PC-9 (cell line): ENCODE measurements around the gene PPCDC. TPM values are rescaled to one million over a fixed set of nuclear protein-coding genes. Genes with fewer than 3 reads are reported as not detected.

ENCODE experiments used
- BruUV-seq: library from RNA; stranded (reverse); fragments of 400-500 nt; replicated peaks from 2 replicates; lab custom pipeline; 2021; lab: Mats Ljungman, UMichigan
- CTCF ChIA-PET: fragments of 300-600 bp; sonication (Branson Sonifier 250); formaldehyde crosslinking; loops from one replicate; lab custom pipeline; 2022; ENCODE audit warnings: antibody characterized with exemption; lab: Charles Lee
- POLR2A ChIA-PET: fragments of 300-600 bp; sonication (Branson Sonifier 250); formaldehyde crosslinking; loops from one replicate; lab custom pipeline; 2022; ENCODE audit warnings: antibody characterized with exemption; ENCODE audit not compliant: unreplicated experiment; lab: Charles Lee
- DNase-seq, 2 experiments: peaks; one replicate each; pipeline versions ENCODE4 v3.0.0 to v3.0.0-alpha.2; 2015 to 2022; ENCODE audit warnings: mixed read lengths in 1 of 2
- H2AFZ ChIP-seq: fragments of 200-600 bp; sonication (generic); 2 replicates; pipeline ENCODE4 v1.8.1; 2017; ENCODE audit warnings: antibody characterized with exemption
- H3F3A ChIP-seq: fragments of 200-600 bp; sonication (generic); 2 replicates; pipeline ENCODE4 v1.8.1; 2017; ENCODE audit warnings: antibody characterized with exemption, mild to moderate bottlenecking, low read depth; ENCODE audit not compliant: insufficient read depth
- H3K27ac ChIP-seq: fragments of 200-600 bp; sonication (generic); 2 replicates; pipeline ENCODE4 v1.6.1; 2016; ENCODE audit warnings: mixed run types
- H3K27me3 ChIP-seq: fragments of 200-600 bp; sonication (generic); 2 replicates; pipeline ENCODE4 v1.6.1; 2016; ENCODE audit warnings: low read depth, mixed run types; ENCODE audit not compliant: insufficient read depth
- H3K36me3 ChIP-seq: fragments of 200-600 bp; sonication (generic); 2 replicates; pipeline ENCODE4 v1.6.1; 2016; ENCODE audit warnings: low read depth, mixed run types
- H3K4me1 ChIP-seq: fragments of 200-600 bp; sonication (generic); replicated peaks from 2 replicates; pipeline ENCODE4 v1.6.1; 2016; ENCODE audit warnings: mixed run types; ENCODE audit not compliant: insufficient read depth
- H3K4me2 ChIP-seq: fragments of 200-600 bp; sonication (generic); 2 replicates; pipeline ENCODE4 v1.6.1; 2017; ENCODE audit warnings: mixed run types
- H3K4me3 ChIP-seq: fragments of 200-600 bp; sonication (generic); 2 replicates; pipeline ENCODE4 v1.6.1; 2016; ENCODE audit warnings: mixed run types
- H3K79me2 ChIP-seq: fragments of 200-600 bp; sonication (generic); 2 replicates; pipeline ENCODE4 v1.6.1; 2017; ENCODE audit warnings: low read depth, mixed run types
- H3K9me2 ChIP-seq: fragments of 200-600 bp; sonication (generic); 2 replicates; pipeline ENCODE4 v1.8.1; 2017; ENCODE audit warnings: mild to moderate bottlenecking; ENCODE audit not compliant: insufficient read depth
- H3K9me3 ChIP-seq: fragments of 200-600 bp; sonication (generic); 2 replicates; pipeline ENCODE4 v1.8.1; 2016; ENCODE audit warnings: low read depth; ENCODE audit not compliant: insufficient read depth
- H4K20me1 ChIP-seq: fragments of 200-600 bp; sonication (generic); 2 replicates; pipeline ENCODE4 v1.8.1; 2017; ENCODE audit not compliant: insufficient read depth
- CTCF ChIP-seq: fragments of 200-600 bp; sonication (generic); conservative IDR thresholded peaks from 2 replicates; pipeline ENCODE4 v1.6.1; 2017; ENCODE audit warnings: mixed run types, antibody characterized with exemption, mild to moderate bottlenecking, moderate library complexity
- EZH2 ChIP-seq: fragments of 200-600 bp; sonication (generic); IDR thresholded peaks from 2 replicates; pipeline ENCODE4 v1.8.0; 2017; ENCODE audit warnings: antibody characterized with exemption, low read depth
- intact Hi-C: fragments of 100-400 bp; cut with micrococcal nuclease; formaldehyde crosslinking; loops from one replicate; pipeline ENCODE4 v1.10.0; 2022; ENCODE audit not compliant: unreplicated experiment
- total RNA-seq: library from RNA; stranded (reverse); gene quantifications from 2 replicates; pipeline ENCODE4 v1.2.3, GENCODE V29; 2021

The PPCDC gene
- total RNA-seq, 1 experiment from 2014 or later: 24.4 TPM

DNA sequence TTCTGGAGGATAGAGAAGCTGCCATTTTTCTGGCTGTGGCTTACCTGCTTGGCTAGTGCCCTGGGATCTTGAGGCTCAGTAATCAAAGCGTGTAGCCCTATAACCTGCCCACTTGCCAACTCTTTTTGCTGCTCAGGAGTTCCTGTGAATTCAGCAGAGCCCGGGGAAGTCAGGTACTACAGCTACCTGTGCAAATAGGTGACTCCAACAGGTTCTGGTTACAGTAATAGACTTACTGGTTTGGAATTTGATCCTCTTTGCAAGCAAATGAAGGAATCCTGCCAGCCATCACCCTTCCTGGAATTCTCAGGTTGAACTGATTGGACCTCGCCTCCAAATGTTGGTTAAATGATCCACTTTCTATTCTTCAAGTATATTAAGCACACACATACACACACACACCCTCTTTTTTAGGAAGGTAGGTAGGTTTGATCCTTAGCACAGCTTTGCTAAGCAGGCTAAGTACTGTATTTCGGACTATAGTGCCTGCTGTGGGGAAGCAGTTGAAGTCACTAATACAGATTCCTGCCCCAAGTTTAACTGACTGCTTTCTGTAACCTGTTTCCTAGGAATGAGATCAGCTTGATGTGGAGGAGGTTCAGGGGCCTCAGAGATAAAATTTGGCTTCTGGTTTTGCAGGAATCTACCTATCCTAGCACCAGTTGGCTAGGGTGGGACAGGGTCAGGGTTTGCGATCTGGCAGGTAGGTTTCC is 2.3 kb downstream of the PPCDC start:
- ChIA-PET CTCF (interaction anchor here (0.5 kb wide), 1 partner anchor 164 kb away, joined by 4 read pairs; no protein-coding TSS in a partner anchor), POLR2A (interaction anchor here (0.7 kb wide), 1 partner anchor 664 kb away, joined by 7 read pairs; no protein-coding TSS in a partner anchor)
- TF ChIP-seq EZH2 (no peak), CTCF (no peak)
- no peak overlapping the region for H3K4me2 ChIP-seq
- intact Hi-C loops: no loop called here
- BruUV-seq: no TSS peak
- H2AFZ ChIP-seq: no peak overlapping the region
- H4K20me1 ChIP-seq: no peaks in the 10 kb centered on the region
- H3K4me3 ChIP-seq: no peak overlapping the region
- H3K9me3 ChIP-seq: no peaks in the 10 kb centered on the region
- no peak overlapping the region for H3K27ac ChIP-seq
- H3K79me2 ChIP-seq: peaks cover 22% of the 10 kb centered on the region
- no peaks in the 10 kb centered on the region for H3K9me2 ChIP-seq
- no peak for DNase-seq
- no peaks in the 10 kb centered on the region for H3K27me3 ChIP-seq
- 0 out of 2 replicates have a peak, but pooled peaks cover 3% of the 10 kb centered on the region for H3K36me3 ChIP-seq
- H3F3A ChIP-seq: peaks cover 17% of the 10 kb centered on the region; the same call in 1 of the 2 replicates
- H3K4me1 ChIP-seq: peaks cover 14% of the 10 kb centered on the region

- no peak overlapping the region for H2AFZ ChIP-seq
- CTCF ChIA-PET: no interaction called here
- H3K4me2 ChIP-seq: no peak overlapping the region
- no peaks in the 10 kb centered on the region for H3K9me2 ChIP-seq
- peaks cover 32% of the 10 kb centered on the region for H3K4me1 ChIP-seq
- no TSS peak for BruUV-seq
- H3K4me3 ChIP-seq: no peak overlapping the region
- no peaks in the 10 kb centered on the region for H4K20me1 ChIP-seq
- H3K27me3 ChIP-seq: no peaks in the 10 kb centered on the region
- TF ChIP-seq EZH2: no peak
- no peak for TF ChIP-seq CTCF
- POLR2A ChIA-PET: no interaction called here
- intact Hi-C loops: no loop called here
- H3F3A ChIP-seq: peaks cover 15% of the 10 kb centered on the region; the same call in 1 of the 2 replicates
- no peak overlapping the region for H3K27ac ChIP-seq
- H3K36me3 ChIP-seq: 0 out of 2 replicates have a peak, but pooled peaks cover 3% of the 10 kb centered on the region
- H3K79me2 ChIP-seq: peaks cover 31% of the 10 kb centered on the region
- H3K9me3 ChIP-seq: no peaks in the 10 kb centered on the region
- no peak for DNase-seq
Observed at GRCh38 chr15:75027551-75027950, 4.2 kb downstream of the PPCDC start.

DNA sequence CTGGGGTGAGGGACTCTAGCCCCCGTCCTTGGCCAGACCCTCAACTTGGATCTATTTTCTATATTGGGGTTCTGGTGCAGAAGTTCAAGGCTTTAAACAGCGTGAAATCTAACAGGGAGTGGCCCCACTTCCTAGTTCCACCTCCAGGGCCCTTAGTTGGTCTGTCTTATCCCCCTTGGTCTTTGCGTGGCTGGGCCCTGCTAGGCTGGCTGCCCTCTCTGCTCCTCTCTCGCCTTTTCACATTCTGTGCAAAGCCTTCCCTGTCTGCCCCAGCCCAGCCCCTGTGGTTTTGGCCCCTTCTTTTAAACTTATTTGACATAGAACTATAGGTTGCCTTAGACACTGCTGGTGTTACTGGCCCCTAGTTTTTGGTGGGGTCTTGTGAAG is 5.6 kb downstream of the PPCDC start:
- TF ChIP-seq EZH2: no peak
- TF ChIP-seq CTCF: no peak
- Histone ChIP-seq H3K4me3 (no peak overlapping the region), H3K9me2 (no peaks in the 10 kb centered on the region), H4K20me1 (no peaks in the 10 kb centered on the region), H3K4me1 (peaks cover 33% of the 10 kb centered on the region), H3K79me2 (peaks cover 35% of the 10 kb centered on the region), H3K9me3 (no peaks in the 10 kb centered on the region), H3K36me3 (0 out of 2 replicates have a peak, but pooled peaks cover 3% of the 10 kb centered on the region), H3K27ac (no peak overlapping the region), H3K27me3 (no peaks in the 10 kb centered on the region), H3K4me2 (no peak overlapping the region), H3F3A (peaks cover 15% of the 10 kb centered on the region; the same call in 1 of the 2 replicates), H2AFZ (no peak overlapping the region)
- BruUV-seq: no TSS peak
- intact Hi-C loops: loop anchor here (1.0 to 2.0 kb wide), 3 partner anchors 14 to 279 kb away; no protein-coding TSS in a partner anchor
- ChIA-PET POLR2A (interaction anchor here (0.6 kb wide), 1 partner anchor 246 kb away, joined by 3 read pairs; no protein-coding TSS in a partner anchor), CTCF (interaction anchor here (0.6 to 1.8 kb wide), 3 partner anchors 174 to 429 kb away, joined by 3 to 6 read pairs (median 4); no protein-coding TSS in a partner anchor)
- DNase-seq: no peak
